ENCODE results near the gene EIF3F. TPM values are rescaled to one million over a fixed set of nuclear protein-coding genes. Genes with fewer than 3 reads are reported as not detected.

The EIF3F gene
- total and polyA plus RNA-seq, 9 of the 15 experiments (the other 6 are each of a cell fraction or from before 2014, with no cell fraction given): 50.1 to 259 (median 135) TPM

GRCh38 chr11:8032122-8032521 lies 45.0 kb downstream of the EIF3F start:
- Histone ChIP-seq H3K27me3 (ENCODE audit: control insufficient read depth in 2 of 2, insufficient read depth in 2 of 2, low read length in 2 of 2) (peaks cover 14 to 48% of the 10 kb centered on the region in 2 experiments; a peak in 4 of 5 replicates), H3K27ac (ENCODE audit: extremely low read depth, low read depth, low read length) (no peak overlapping the region), H3K9ac (ENCODE audit: insufficient read depth in 1 of 2, low read depth in 2 of 2, low read length in 2 of 2) (no peak overlapping the region), H3K4me2 (ENCODE audit: insufficient read depth, low read length) (no peak overlapping the region), H4K20me1 (replicated peaks; ENCODE audit: control insufficient read depth, insufficient read depth, low read length) (peaks cover 12% of the 10 kb centered on the region), H2AFZ (ENCODE audit: low read depth, low read length) (no peak overlapping the region), H3K36me3 (ENCODE audit: control insufficient read depth, insufficient read depth, low read length) (no peaks in the 10 kb centered on the region), H3K79me2 (ENCODE audit: control insufficient read depth, insufficient read depth, low read length) (no peaks in the 10 kb centered on the region), H3K4me3 (no peak overlapping the region), H3K9me3 (replicated peaks; ENCODE audit: control insufficient read depth, insufficient read depth, low read depth, low read length) (no peaks in the 10 kb centered on the region), H3K4me1 (replicated peaks in 1 of 2; ENCODE audit: control insufficient read depth in 2 of 2, insufficient read depth in 2 of 2, low read length in 2 of 2) (no peaks in the 10 kb centered on the region; a peak in 2 of 5 replicates), H3K9me1 (ENCODE audit: control insufficient read depth, insufficient read depth, low read length) (no peaks in the 10 kb centered on the region)
- no TSS peak for BruUV-seq (replicated peaks)
- in situ Hi-C loops (cut with MboI) (no loop called here), intact Hi-C loops (cut with micrococcal nuclease) (loop anchor here (2.0 to 5.0 kb wide), 3 partner anchors 25 to 67 kb away; no protein-coding TSS in a partner anchor)
- ChIA-PET POLR2A (interaction anchor here (1.4 kb wide), 1 partner anchor 9 kb away, joined by 4 read pairs; no protein-coding TSS in a partner anchor), CTCF (ENCODE audit: low intra/inter-chr PET ratio) (interaction anchor here (1.1 to 2.5 kb wide), 2 partner anchors 38 to 67 kb away, joined by 6 to 16 read pairs; no protein-coding TSS in a partner anchor)
- TF ChIP-seq PRDM10 (IDR thresholded peaks at IDR 0.05; ENCODE audit: partially characterized antibody) (no peak), THRAP3 (IDR thresholded peaks at IDR 0.05; ENCODE audit: borderline replicate concordance) (no peak), E2F6 (IDR thresholded peaks at IDR 0.05; ENCODE audit: borderline replicate concordance in 1 of 2, extremely low read depth in 1 of 2, insufficient read depth in 1 of 2, insufficient read length in 1 of 2, low read depth in 1 of 2, low read length in 1 of 2, poor library complexity in 1 of 2, severe bottlenecking in 1 of 2) (no peak), ZNF324 (CRISPR knock-in tag; IDR thresholded peaks at IDR 0.05) (no peak)
- 6% methylated on average over 7 of the region's 10 CpGs for WGBS (ENCODE audit: insufficient coverage, low coverage, missing lambda C conversion rate)
- no peak for ATAC-seq
- FAIRE-seq: no peak
- no peak for DNase-seq (ENCODE audit: extremely low read depth in 1 of 4, low spot score in 3 of 4)

All from K562 (cell line).